Endodermal cell (in vitro differentiated cells): ENCODE measurements around the gene NOP53. TPM values are rescaled to one million over a fixed set of nuclear protein-coding genes. Genes with fewer than 3 reads are reported as not detected.

Source experiments
- DNase-seq: peaks from one replicate; pipeline ENCODE4 v3.0.0-alpha.2; 2017
- H3K27ac ChIP-seq: 2 replicates; pipeline ENCODE4 v1.5.1; 2013; ENCODE audit warnings: mild to moderate bottlenecking, low read depth, low read length, moderate library complexity
- H3K27me3 ChIP-seq: 2 replicates; pipeline ENCODE4 v1.6.1; 2013; ENCODE audit warnings: mild to moderate bottlenecking, low read length, moderate library complexity; ENCODE audit not compliant: insufficient read depth, control insufficient read depth, poor library complexity, severe bottlenecking
- H3K36me3 ChIP-seq: 2 replicates; pipeline ENCODE4 v1.7.0; 2013; ENCODE audit warnings: mild to moderate bottlenecking, low read length, moderate library complexity; ENCODE audit not compliant: control insufficient read depth, insufficient read depth
- H3K4me1 ChIP-seq: one replicate; pipeline ENCODE4 v1.7.0; 2013; ENCODE audit warnings: low read length; ENCODE audit not compliant: control insufficient read depth, insufficient read depth
- H3K4me3 ChIP-seq: 2 replicates; pipeline ENCODE4 v1.5.1; 2013; ENCODE audit warnings: mild to moderate bottlenecking, low read length, moderate library complexity
- H3K9ac ChIP-seq: 2 replicates; pipeline ENCODE4 v1.6.1; 2013; ENCODE audit warnings: mild to moderate bottlenecking, low read length, moderate library complexity; ENCODE audit not compliant: poor library complexity, severe bottlenecking; ENCODE audit errors: extremely low read depth
- H3K9me3 ChIP-seq: 2 replicates; pipeline ENCODE4 v1.6.1; 2013; ENCODE audit warnings: mild to moderate bottlenecking, low read length, moderate library complexity; ENCODE audit not compliant: control insufficient read depth
- H3K27ac Mint-ChIP-seq: 2 replicates; pipeline ENCODE4 v1.8.0; 2020; ENCODE audit warnings: mixed read lengths
- H3K27me3 Mint-ChIP-seq: 2 replicates; pipeline ENCODE4 v1.8.0; 2021; ENCODE audit warnings: mild to moderate bottlenecking, mixed read lengths; ENCODE audit not compliant: insufficient read depth
- H3K36me3 Mint-ChIP-seq: 2 replicates; pipeline ENCODE4 v1.8.0; 2020; ENCODE audit warnings: low read depth, mixed read lengths
- H3K4me1 Mint-ChIP-seq: 2 replicates; pipeline ENCODE4 v1.8.0; 2020; ENCODE audit warnings: mixed read lengths
- H3K4me3 Mint-ChIP-seq: 2 replicates; pipeline ENCODE4 v1.8.0; 2020; ENCODE audit warnings: mild to moderate bottlenecking, moderate library complexity, mixed read lengths
- H3K9me3 Mint-ChIP-seq: 2 replicates; pipeline ENCODE4 v1.8.0; 2020; ENCODE audit warnings: mild to moderate bottlenecking, mixed read lengths
- CTCF ChIP-seq: fragments of 200-600 bp; sonication (generic); conservative IDR thresholded peaks from 2 replicates; pipeline ENCODE4 v1.5.0; 2021; ENCODE audit warnings: antibody characterized with exemption, mild to moderate bottlenecking
- WGBS, 2 experiments: methylation state at CpG; one replicate each; pipeline versions ENCODE4 v1.1.5 to v1.1.7; 2013; ENCODE audit warnings: missing lambda C conversion rate in 2 of 2, mixed read lengths in 1 of 2; ENCODE audit not compliant: insufficient coverage in 1 of 2, insufficient read length in 1 of 2; 5-methylcytosine and 5-hydroxymethylcytosine counted together
- total RNA-seq, 2 donors: library from RNA; stranded (reverse); fragmentation: NEBNext Ultra II Directional in 1 of 2; extraction: Animal tissue kit (Norgen Biotek cat#: 25700) in 1 of 2; gene quantifications; 2 replicates in 1 of 2; 3 replicates in 1 of 2; pipeline ENCODE4 v1.2.1, GENCODE V29; 2021

The NOP53 gene
- total RNA-seq, 2 donors from 2014 or later, result 190 to 258 TPM

GRCh38 chr19:47752440-47753211, 7.3 kb downstream of the NOP53 start:
- no peaks in the 10 kb centered on the region for H3K4me1 Mint-ChIP-seq

GRCh38 chr19:47754206-47755064, 9.1 kb downstream of the NOP53 start:
- Histone ChIP-seq H3K4me3 (no peak overlapping the region), H3K4me1 (no peaks in the 10 kb centered on the region), H3K9ac (no peak overlapping the region), H3K27ac (no peak overlapping the region), H3K36me3 (peaks cover 77% of the 10 kb centered on the region), H3K27me3 (no peaks in the 10 kb centered on the region), H3K9me3 (no peaks in the 10 kb centered on the region)
- H3K36me3 Mint-ChIP-seq, result peaks cover 68% of the 10 kb centered on the region
- peaks cover 2% of the 10 kb centered on the region for H3K9me3 Mint-ChIP-seq
- H3K4me3 Mint-ChIP-seq, result no peak overlapping the region
- H3K27ac Mint-ChIP-seq, result no peak overlapping the region
- WGBS, 2 experiments, result 96 to 97% methylated on average over 3 to 36 of the region's 37 CpGs
- no peaks in the 10 kb centered on the region for H3K27me3 Mint-ChIP-seq
- no peak for DNase-seq
- TF ChIP-seq CTCF, result no peak
- H3K4me1 Mint-ChIP-seq, result no peaks in the 10 kb centered on the region

More at GRCh38 chr19:47752440-47753211, 7.3 kb downstream of the NOP53 start:
- no peaks in the 10 kb centered on the region for H3K4me1 ChIP-seq
- TF ChIP-seq CTCF, result no peak
- H3K27ac ChIP-seq, result no peak overlapping the region
- no peaks in the 10 kb centered on the region for H3K9me3 ChIP-seq
- Mint-ChIP-seq H3K9me3 (no peaks in the 10 kb centered on the region), H3K27ac (no peak overlapping the region), H3K27me3 (no peaks in the 10 kb centered on the region), H3K4me3 (no peak overlapping the region), H3K36me3 (peaks cover 65% of the 10 kb centered on the region)
- H3K4me3 ChIP-seq, result no peak overlapping the region
- peaks cover 80% of the 10 kb centered on the region for H3K36me3 ChIP-seq
- no peaks in the 10 kb centered on the region for H3K27me3 ChIP-seq
- no peak for DNase-seq
- 87 to 90% methylated on average over 9 to 27 of the region's 27 CpGs for WGBS, 2 experiments
- no peak overlapping the region for H3K9ac ChIP-seq

- no peak overlapping the region for H3K27ac ChIP-seq
- no peak overlapping the region for H3K9ac ChIP-seq
- Mint-ChIP-seq H3K4me3 (no peak overlapping the region), H3K27me3 (no peaks in the 10 kb centered on the region), H3K27ac (no peak overlapping the region), H3K9me3 (peaks cover 2% of the 10 kb centered on the region), H3K4me1 (no peaks in the 10 kb centered on the region), H3K36me3 (peaks cover 71% of the 10 kb centered on the region)
- DNase-seq, result no peak
- no peaks in the 10 kb centered on the region for H3K27me3 ChIP-seq
- H3K9me3 ChIP-seq, result no peaks in the 10 kb centered on the region
- TF ChIP-seq CTCF, result no peak
- H3K36me3 ChIP-seq, result peaks cover 69% of the 10 kb centered on the region
- H3K4me3 ChIP-seq, result no peak overlapping the region
- WGBS, 2 experiments, result 90% methylated on average over 13 to 33 of the region's 36 CpGs
- no peaks in the 10 kb centered on the region for H3K4me1 ChIP-seq
Observed at GRCh38 chr19:47755065-47755761, 9.9 kb downstream of the NOP53 start.
